DMS53 treated with DMSO at 0.1 percent for 48 hours (cell line): ENCODE measurements around the gene MAP3K20.
A peak's percentile ranks its signal among the peaks of the same experiment; 100 is the strongest.
"Not testable (repeated sequence)": the region's sequence is repeated elsewhere in the genome, so short reads cannot be mapped to it uniquely, and the experiment has no call there.

Experiments used
- DNase-seq: peaks from one replicate; lab custom pipeline; 2025; ENCODE audit not compliant: unreplicated experiment; lab: John Stamatoyannopoulos, UW

The MAP3K20 gene

DNA sequence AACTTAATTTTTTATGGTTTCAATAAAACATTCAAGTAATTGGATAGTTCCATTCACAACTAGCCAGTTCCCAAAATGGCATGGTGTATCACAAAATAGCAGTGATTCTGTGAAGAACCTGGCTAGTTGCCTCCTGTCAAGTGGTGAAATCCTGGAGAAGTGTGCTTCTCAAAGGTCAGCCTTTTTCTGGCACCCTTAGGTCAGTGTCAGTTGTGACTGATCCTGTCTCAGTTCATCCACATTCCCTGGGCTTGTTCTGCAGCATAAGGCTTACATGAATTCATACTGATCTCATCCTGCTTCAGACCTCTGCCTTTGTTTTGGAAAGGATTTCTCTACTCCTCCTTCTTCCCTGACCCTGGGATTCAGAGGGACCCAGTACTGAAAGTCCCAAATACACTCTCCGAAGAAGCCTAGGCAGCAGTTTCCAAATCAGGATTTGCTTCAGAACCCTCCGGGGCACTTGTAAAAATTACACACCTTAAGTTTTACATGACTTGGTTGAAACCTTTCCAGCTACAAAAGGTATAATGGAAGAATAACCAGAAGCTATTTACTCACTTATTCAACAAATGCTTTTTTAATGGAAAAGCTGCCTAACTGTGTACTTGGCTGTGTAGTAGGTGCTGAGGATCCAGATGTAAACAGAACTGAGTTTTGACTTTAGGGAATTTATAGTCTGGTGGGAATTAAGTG, 11.0 kb downstream of the MAP3K20 start:
- DNase-seq, result no peak

DNA sequence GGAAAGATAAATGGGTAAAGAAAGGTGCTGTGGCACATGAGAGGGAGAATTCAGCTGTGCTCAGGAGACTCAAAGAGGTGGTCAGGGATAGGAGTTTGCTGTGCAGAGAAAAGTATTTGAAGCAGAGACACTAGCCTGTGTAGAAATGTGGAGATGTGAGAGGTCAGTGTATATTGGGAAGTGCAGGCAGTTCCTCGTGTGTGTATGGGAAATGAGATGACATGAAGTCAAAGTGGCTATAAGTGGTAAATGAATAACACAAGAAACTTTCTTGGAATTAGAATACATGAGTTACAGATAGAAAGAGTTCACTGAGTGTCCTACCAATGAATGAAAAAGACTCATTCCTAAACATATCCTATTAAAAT, 11.6 kb downstream of the MAP3K20 start:
- no peak for DNase-seq

DNA sequence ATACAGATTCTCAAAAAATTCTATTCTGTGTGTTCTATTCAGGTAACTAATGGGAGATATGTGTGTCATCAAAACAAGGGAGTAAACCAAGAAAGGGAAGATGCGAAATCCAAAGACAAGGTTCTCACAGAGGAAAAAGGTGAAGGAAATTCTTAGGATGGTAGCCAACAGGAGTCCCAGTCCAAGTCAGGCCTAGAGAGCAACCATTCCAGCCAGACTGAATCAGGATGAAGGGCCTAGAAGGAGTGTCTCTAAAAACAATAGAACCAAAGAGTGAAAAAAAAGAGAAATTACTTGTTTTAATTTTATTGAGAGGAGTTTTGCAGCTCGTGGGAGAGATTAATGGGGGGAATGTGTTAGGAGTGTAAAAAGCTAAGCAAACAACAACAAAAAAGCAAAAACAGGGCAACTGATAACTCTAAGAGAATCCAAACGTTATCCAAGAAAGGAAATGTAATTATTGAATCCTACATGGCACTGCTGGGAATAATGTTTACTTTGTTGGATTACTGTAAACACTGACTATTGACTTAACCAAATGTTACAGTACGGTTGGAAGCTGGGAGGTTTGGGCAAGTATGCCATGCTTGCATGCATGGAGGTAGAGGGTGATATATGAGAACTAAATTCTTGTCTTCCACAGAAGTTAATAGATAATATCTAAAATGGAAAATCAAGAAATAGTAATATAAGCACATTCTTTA, 12.3 kb downstream of the MAP3K20 start:
- peak; percentile 55 for DNase-seq

DNA sequence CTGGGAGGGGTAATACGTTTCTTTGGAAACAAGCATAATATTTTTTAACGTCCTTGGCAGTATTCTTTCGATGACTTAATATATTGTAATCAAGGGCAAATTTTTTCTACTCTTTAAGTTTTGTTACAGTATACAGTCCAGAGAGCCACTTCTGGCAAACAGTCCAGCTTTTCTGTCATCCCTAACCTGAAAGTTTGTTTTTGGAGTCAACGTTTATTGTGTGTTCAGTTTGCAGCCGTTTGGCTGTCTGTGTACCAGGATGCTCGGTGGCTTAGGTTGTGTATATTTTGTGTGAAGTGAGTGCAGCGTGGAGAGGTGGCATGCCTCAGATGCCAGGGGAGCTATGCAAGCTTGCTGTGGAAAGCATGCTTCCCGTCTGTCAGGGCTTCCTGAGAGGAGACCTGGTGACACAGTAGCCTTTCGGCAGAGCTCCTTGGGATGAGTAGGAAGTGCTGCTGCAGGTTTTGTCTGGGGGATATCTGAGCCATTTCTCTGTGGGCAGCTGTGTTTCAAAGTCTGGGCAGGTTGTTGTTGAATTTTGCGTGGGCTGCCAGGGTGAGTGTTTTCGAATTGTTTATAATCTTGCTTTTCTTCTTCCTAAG, 14.7 kb downstream of the MAP3K20 start:
- DNase-seq, result no peak

DNA sequence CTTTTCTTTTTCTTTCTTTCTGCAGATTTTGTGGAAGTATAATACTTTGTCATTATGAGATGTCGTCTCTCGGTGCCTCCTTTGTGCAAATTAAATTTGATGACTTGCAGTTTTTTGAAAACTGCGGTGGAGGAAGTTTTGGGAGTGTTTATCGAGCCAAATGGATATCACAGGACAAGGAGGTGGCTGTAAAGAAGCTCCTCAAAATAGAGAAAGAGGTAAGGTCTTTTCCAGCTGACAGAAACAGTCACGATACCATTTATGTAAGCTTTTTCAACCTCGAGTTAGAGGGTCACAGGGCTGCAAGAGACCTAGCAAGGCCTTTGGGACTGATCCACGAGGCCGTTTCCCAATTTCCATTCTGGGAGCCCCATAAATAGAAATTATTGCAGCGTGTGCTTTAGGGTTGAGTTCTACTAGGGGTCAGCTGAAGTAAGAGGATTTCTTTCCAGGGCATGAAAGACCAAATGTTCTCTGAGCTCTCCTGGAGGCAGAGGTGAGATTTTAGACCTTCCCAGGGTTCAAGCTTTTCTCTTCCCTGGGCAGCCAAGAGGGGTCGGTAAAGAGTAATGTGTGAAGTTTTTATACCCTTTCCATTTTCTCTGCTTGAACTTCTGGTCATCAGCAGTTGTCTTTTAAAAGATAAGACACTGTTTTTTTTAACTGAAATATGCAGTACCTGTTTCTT, 15.5 kb downstream of the MAP3K20 start:
- no peak for DNase-seq

DNA sequence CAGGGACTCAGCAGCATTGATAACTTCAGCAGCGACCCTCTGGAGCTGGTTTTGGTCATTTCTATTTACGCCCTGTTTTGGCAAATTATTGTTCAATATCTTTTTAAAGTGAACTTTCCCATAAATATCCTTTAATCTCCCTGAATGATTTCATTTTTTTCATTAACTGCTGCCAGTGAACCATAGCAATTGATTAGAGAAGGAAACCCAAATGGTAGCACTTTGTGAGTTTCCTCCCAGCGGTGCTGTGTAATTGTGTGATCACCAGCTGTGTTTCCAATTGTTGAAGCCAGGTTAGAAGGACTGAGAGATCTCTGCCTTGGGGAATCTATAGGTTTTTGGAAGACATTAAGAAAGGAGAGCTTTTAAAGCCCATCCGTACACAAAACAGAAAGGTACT, 16.3 kb downstream of the MAP3K20 start:
- no peak for DNase-seq

DNA sequence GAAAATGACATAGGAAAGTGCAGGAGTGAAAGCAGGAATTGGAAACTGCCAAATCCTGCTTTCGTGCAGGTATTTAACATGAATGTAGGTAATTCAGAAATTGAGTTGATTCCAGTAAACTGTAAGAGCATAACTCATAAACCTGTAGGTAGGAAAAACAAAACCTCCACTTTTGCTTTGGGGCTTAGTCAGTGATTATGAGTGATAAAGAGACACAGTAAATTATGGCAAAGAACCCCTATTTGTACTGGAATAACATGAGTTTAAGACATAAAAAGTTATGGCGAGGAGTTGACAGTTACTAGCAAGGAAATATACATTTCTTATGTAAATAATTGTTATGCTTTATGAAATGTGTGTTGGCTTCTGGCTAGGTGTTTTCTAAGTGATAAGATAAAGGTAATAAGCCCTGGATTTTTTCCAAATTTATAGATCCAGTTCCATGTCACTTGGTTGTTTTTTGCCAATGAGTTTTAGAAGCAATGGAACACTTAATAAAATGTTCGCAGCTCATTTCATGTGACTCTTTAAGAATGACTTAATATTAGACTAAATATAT, 17.3 kb downstream of the MAP3K20 start:
- no peak for DNase-seq

DNA sequence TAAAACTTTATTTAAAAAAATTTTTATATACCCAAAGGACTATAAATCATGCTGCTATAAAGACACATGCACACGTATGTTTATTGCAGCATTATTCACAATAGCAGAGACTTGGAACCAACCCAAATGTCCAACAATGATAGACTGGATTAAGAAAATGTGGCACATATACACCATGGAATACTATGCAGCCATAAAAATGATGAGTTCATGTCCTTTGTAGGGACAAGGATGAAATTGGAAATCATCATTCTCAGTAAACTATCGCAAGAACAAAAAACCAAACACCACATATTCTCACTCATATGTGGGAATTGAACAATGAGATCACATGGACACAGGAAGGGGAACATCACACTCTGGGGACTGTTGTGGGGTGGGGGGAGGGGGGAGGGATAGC, 18.0 kb downstream of the MAP3K20 start:
- not testable (repeated sequence) for DNase-seq

DNA sequence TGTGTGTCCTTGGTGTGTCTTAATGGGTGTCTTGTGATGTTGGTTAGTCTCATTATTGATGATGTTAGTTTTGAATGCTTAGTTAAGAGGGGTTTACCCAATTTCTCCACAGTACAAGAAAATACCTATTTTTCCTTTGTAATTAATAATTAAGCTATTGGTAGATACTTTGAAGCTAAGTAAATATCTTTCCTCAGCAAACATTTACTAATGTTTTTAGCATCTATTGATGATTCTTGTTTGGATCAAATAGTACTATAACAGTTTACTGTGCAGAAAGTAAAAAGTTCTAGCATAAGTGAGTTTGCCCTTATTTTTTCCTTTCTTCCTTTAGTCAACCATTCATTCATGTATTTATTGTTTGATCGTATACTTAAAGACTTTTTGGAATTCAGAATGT, 19.1 kb downstream of the MAP3K20 start:
- DNase-seq, result no peak

DNA sequence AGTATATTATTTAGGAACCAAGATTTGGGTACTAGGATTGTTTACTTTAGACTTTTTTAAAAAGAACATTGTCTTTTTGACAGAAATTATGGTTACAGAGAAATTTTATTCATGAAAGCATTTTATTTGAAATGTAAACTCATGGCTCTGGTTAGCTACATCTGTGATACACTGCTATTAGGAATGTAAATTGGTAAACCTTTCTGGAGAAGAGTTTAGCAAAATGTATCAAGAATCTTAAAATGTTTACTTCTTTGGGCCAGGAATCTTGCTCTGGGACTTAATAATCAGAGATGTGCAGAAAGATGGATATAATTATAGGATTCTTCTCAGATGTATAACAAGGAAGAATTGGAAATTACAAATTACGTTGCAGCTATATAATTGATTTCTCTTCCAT, 19.7 kb downstream of the MAP3K20 start:
- DNase-seq, result no peak

DNA sequence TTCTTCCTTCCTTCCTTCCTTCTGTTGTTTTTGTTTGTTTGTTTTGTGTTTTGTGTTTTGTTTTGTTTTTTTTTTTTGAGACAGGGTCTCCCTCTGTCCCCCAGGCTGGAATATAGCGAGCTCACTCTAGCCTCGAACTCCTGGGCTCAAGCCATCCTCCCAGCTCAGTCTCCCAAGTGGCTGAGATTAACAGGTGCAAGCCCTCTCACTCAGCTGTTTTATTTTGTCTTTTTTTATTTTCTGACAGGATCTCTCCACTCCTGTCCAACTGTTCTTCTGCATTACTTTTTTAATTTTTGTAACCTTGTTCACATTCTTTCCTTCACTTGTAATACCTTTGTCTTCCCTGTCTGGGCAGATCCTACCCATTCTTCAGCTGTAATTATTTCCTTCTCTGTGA, 23.6 kb downstream of the MAP3K20 start:
- no peak for DNase-seq

DNA sequence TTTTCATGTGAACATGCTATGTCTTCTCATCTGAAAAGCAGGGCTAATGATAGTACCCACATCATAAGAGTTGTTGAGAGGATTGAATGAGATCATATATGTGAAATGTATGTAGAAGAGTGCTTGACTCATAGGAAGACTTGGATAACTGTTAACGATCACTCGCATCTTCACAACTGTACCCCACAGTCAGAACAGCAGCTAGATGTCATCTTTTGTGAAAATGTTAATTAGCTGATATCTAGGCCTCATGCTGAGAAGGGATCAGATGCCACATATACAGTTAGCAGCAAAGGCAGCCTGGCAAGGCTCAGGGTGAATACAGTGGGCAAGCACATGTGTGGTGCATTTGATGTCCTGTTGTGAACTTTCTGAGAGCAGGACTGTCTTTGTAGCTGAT, 24.2 kb downstream of the MAP3K20 start:
- DNase-seq, result no peak

DNA sequence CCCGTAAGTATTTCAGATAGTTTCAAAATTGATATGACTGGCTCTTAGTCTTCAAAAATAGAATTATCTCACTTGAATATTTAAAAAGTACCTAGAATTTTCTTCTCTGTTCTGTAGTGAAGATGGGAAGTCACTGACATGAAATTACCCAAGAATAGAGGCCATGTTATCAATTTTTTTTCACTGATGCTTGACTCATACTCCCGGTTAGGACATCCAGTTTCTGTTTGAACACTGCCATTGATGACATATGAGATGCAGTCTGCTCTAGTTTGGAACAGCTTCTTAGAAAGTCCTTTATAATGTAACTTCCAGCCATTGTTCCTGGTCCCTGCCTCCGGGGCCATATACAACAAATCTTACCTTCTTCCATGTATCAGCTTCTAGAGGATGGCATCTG, 26.0 kb downstream of the MAP3K20 start:
- DNase-seq, result no peak

DNA sequence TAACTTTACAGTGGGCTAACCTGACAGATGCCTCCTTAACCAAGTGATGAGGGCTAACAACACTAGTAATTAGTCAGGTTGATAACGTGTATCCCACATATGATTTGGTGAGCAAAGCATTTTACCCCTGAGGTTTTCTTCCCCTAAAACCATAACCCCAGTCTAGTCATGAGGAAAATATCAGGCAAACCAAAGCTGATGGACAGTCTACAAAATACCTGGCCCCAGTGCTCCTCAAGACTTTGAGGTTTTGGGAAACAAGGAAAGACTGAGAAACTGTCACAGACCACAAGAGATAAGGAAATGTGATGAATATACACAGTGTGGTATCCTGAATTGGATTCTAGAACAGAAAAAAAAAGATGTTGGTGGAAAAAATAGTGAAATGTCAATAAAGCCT, 28.5 kb downstream of the MAP3K20 start:
- DNase-seq, result no peak

DNA sequence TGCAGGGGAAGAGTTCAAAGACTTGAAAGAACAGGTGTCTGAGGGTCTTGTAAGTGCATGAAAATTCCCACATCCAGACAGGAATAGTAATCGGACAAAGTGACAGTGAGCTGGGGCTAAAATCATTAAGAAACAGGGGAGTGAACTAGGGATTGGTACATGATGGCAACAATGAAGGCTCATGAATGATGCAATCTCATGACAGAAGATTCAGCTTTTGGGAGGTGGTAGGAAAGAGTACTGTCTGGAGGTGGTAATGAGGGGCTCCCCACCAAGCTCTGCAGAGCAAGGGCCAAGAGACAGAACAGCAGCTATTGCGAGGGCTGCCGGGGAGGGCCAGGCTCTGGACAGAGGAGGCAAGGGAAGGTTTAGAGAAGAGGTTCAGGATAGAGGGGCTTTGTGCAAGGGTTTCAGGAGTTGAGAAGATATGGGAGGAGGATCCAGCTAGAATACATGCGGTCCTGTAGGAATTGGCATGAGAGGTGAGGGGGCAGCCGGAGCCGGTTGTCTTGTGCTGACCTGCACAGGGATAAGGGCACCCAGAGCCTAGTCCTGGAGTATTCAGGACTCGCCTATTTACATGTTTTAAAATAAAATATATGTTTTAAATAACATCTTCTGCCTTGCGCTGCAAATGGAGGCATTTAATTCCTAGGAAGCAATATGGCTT, 31.4 kb downstream of the MAP3K20 start:
- DNase-seq, result no peak

DNA sequence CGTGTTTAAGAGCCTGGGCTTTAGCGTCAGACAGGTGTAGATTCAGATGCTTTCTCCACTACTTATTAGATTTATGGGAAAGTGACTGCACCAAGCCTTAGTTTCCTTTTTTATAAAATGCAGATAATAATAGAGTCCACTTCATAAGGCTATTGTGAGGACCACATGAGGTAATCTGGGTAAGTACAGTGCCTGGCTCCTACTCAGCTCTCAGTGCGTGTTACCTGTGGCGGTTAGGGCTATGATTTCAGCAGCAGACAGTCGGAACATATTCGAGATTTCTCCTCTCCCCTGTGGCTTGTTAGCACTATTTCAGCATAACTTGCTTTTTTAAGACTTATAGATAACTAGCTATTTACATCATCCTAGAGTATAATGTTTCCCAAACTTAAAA, 32.0 kb downstream of the MAP3K20 start:
- no peak for DNase-seq

DNA sequence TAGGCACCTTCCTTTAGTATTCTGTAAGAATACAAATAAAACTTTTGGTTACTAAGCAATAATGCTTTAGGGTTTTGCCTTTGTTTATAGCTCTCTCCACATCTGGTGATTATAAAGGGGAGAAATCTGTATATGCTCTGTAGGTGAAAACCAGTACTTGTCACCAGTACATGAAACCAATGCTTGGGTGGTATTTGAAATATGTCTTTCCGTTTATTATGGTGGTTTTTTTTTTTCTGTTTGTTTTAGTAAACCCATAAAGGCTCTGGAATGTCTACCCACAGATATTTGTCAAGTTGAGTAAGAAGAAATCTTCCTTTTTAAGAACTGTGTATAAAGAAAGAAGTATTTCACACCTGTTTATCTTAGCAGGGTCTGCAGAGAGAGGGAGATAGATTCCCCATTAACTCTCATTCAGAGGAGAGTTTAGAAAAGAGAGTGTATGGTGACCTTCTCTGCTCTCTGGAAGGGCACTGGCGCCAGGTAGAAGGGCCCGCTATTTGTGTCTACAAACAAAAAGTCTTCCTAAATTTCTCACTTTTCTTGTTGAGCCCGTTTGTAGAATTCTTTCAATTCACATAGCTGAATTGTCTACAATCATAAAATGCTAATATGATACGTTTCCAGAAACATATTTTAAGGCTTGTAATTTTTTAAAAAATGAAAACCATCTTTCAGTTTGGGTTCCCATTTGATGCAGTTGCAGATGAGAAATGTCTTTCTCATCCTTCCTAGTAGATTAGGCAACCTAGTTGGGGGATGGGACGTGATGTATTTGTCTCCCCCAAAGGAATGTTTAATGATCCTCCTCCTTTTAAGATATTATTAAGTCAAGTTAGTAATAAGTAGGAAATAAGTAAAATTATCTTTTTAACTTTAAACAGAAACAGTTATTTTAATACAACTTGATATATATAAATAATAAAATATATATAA, 33.9 kb downstream of the MAP3K20 start:
- no peak for DNase-seq

DNA sequence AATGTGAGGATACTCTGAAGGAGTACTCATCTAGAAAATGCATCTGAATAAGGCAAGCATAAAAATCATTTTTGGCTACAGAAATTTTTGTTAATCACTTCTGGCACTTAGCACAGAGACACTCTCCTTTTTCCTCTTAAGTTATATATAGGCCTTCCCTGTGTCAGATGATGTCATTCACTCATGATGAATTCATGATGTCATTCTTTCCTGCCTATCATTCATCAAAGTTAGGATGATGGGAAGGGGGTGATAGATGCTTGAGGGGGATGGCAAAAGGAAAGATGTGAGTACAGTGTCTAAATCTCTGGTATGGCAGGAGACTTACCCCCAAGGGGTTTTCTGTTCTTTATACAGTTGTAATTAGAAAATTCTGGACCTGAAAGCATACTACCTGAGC, 42.0 kb downstream of the MAP3K20 start:
- no peak for DNase-seq

DNA sequence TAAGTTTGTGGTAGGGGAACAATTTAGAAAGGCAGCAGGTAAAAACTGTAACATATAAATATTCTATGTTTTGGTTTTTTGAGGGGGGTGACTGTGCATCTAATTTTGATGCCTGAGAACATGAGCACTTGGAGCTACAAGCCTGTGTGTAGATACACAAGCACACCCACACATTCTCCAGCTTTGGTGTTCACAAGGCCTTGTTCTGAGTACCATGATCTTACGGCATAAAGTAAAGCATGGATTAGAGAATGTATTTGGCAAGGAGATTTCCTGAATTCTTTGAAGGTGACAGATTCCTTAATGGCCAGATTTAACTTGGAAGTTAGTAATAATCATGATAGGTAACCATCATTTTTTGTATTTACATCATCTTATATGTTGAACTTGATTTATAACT, 42.7 kb downstream of the MAP3K20 start:
- no peak for DNase-seq
